ENCODE results near the gene ZEB1. TPM values are rescaled to one million over a fixed set of nuclear protein-coding genes. Genes with fewer than 3 reads are reported as not detected.
A peak's percentile ranks its signal among the peaks of the same experiment; 100 is the strongest.
"Not testable (repeated sequence)": the region's sequence is repeated elsewhere in the genome, so short reads cannot be mapped to it uniquely, and the experiment has no call there.

ZEB1 gene
- total and polyA plus RNA-seq, 4 donors, result 61.7 to 113 (median 101) TPM

DNA sequence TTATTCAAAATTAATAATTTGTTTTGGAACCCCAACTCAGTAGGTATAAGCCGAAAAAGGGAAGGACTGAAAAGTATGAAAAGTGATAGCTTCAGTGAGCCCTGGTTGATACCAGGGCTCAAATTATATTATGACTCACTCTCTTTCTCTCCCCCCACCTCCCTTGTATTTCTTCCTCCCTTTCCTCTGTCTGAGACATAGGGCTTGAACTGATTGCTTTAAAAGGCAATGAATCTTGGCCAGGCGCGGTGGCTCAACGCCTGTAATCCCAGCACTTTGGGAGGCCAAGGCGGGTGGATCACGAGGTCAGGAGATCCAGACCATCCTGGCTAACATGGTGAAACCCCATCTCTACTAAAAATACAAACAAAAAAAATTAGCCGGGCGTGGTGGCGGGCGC is 108.3 kb downstream of the ZEB1 start:
- H3K9me3 ChIP-seq (ENCODE audit: control insufficient read depth, insufficient read depth, low read length); H3K4me1 ChIP-seq (ENCODE audit: control insufficient read depth, insufficient read depth, low read length); H3K36me3 ChIP-seq (ENCODE audit: control insufficient read depth, insufficient read depth, low read length); H3K27me3 ChIP-seq (ENCODE audit: control insufficient read depth, insufficient read depth, low read length); DNase-seq (ENCODE audit: low read depth in 4 of 6, low spot score in 6 of 6); H3K27ac ChIP-seq (ENCODE audit: low read depth, low read length); H3K4me3 ChIP-seq (ENCODE audit: low read depth, low read length): not testable (repeated sequence)
- WGBS (ENCODE audit: insufficient coverage), result 100% methylated on average over 2 of the region's 10 CpGs

DNA sequence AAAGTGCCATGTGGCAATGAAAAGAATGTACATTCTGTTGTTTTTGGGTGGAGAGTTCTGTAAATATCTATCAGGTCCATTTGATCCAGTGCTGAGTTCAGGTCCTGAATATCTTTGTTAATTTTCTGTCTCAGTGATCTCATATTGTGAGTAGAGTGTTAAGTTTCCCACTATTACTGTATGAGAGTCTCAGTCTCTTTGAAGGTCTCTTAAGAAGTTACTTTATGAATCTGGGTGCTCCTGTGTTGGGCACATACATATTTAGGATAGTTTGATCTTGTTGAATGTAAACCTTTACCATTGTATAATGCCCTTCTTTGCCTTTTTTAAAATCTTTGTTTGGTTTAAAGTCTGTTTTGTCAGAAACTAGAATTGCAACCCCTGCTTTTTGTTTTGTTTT is 109.5 kb downstream of the ZEB1 start:
- not testable (repeated sequence) for H3K27ac ChIP-seq (ENCODE audit: low read depth, low read length); H3K27me3 ChIP-seq (ENCODE audit: control insufficient read depth, insufficient read depth, low read length); H3K4me3 ChIP-seq (ENCODE audit: low read depth, low read length); H3K4me1 ChIP-seq (ENCODE audit: control insufficient read depth, insufficient read depth, low read length); DNase-seq (ENCODE audit: low read depth in 4 of 6, low spot score in 6 of 6); H3K36me3 ChIP-seq (ENCODE audit: control insufficient read depth, insufficient read depth, low read length); H3K9me3 ChIP-seq (ENCODE audit: control insufficient read depth, insufficient read depth, low read length)

DNA sequence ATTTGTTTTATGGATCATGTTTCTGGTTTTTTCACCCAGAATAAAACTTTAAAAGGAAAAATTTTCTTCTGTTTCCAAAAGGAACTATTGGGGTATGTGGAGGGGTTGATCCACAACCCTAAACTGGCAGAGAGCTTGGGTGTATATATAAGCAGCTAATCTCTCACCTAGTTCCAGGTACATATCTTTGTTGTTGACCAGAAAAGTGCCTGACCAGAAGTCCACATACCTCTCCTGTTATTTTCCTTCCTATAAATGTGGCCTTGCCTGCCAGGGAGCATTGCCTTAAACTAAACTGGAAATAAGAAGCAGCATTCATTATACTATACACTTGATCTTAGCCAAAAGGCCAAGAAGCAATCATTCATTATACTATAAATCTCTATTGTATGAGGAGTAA is 112.0 kb downstream of the ZEB1 start:
- DNase-seq (ENCODE audit: low read depth in 4 of 6, low spot score in 6 of 6), result no peak
- no peak overlapping the region for H3K27ac ChIP-seq (ENCODE audit: low read depth, low read length)
- H3K36me3 ChIP-seq (ENCODE audit: control insufficient read depth, insufficient read depth, low read length), result no peaks in the 10 kb centered on the region
- H3K4me3 ChIP-seq (ENCODE audit: low read depth, low read length), result no peak overlapping the region
- no peaks in the 10 kb centered on the region for H3K4me1 ChIP-seq (ENCODE audit: control insufficient read depth, insufficient read depth, low read length)
- H3K27me3 ChIP-seq (ENCODE audit: control insufficient read depth, insufficient read depth, low read length), result no peaks in the 10 kb centered on the region
- peaks cover 5% of the 10 kb centered on the region for H3K9me3 ChIP-seq (ENCODE audit: control insufficient read depth, insufficient read depth, low read length)

- no peaks in the 10 kb centered on the region for H3K4me1 ChIP-seq (ENCODE audit: control insufficient read depth, insufficient read depth, low read length)
- H3K27me3 ChIP-seq (ENCODE audit: control insufficient read depth, insufficient read depth, low read length), result no peaks in the 10 kb centered on the region
- whole genome bisulfite sequencing (ENCODE audit: insufficient coverage), result no CpG with 5 or more reads among the region's 4 CpGs
- no peak for DNase-seq (ENCODE audit: low read depth in 4 of 6, low spot score in 6 of 6)
- H3K9me3 ChIP-seq (ENCODE audit: control insufficient read depth, insufficient read depth, low read length), result peaks cover 4% of the 10 kb centered on the region
- no peak overlapping the region for H3K4me3 ChIP-seq (ENCODE audit: low read depth, low read length)
- no peak overlapping the region for H3K27ac ChIP-seq (ENCODE audit: low read depth, low read length)
- H3K36me3 ChIP-seq (ENCODE audit: control insufficient read depth, insufficient read depth, low read length), result no peaks in the 10 kb centered on the region
Observed at GRCh38 chr10:31437959-31438358, 118.9 kb downstream of the ZEB1 start.

DNA sequence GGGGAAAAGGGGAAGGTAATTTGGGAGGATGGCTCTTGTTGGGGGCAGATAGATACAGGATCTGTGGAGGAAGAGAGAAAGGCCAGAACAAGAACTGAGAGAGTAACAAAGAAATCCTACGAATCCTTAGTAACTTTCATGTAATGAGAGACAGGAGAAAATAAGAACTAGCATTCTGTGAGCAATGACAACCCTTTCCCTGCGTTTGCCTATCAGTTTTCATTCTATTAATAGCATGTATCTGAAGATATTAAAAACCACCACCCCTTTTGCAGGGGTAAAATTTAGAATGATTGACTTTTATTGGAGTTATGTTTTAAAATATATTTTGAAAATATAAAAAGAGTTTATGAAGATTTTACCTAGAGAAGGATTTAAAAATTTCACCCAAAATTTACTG is 132.8 kb downstream of the ZEB1 start:
- WGBS (ENCODE audit: insufficient coverage), result no CpG with 5 or more reads among the region's 2 CpGs
- H3K27me3 ChIP-seq (ENCODE audit: control insufficient read depth, insufficient read depth, low read length), result no peaks in the 10 kb centered on the region
- no peak overlapping the region for H3K4me3 ChIP-seq (ENCODE audit: low read depth, low read length)
- no peak for DNase-seq (ENCODE audit: low read depth in 4 of 6, low spot score in 6 of 6)
- H3K9me3 ChIP-seq (ENCODE audit: control insufficient read depth, insufficient read depth, low read length), result peaks cover 3% of the 10 kb centered on the region
- H3K27ac ChIP-seq (ENCODE audit: low read depth, low read length), result no peak overlapping the region
- H3K4me1 ChIP-seq (ENCODE audit: control insufficient read depth, insufficient read depth, low read length), result no peaks in the 10 kb centered on the region
- H3K36me3 ChIP-seq (ENCODE audit: control insufficient read depth, insufficient read depth, low read length), result no peaks in the 10 kb centered on the region

DNA sequence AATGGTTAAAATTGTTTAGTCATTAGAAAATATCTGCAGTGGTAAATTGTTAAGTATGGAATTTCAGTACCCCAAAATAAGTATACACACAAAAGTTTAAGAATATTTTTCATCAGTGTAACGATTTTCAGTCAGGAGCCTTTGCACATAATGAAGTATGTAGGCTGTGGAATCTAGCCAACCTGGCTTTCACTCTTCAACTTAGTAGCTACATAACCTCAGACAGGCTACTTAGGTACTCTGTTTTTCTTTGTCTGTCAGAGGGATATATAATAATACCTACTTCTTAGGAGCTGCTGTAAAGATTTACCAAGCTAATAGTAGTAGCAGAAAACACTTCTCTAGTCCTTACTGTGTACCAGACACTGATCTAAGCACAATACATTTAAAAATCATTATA is 137.5 kb downstream of the ZEB1 start:
- no peak overlapping the region for H3K27ac ChIP-seq (ENCODE audit: low read depth, low read length)
- DNase-seq (ENCODE audit: low read depth in 4 of 6, low spot score in 6 of 6), result peak in 1 of 6 donors; percentile 13
- no CpG with 5 or more reads among the region's 1 CpG for WGBS (ENCODE audit: insufficient coverage)
- H3K27me3 ChIP-seq (ENCODE audit: control insufficient read depth, insufficient read depth, low read length), result no peaks in the 10 kb centered on the region
- no peaks in the 10 kb centered on the region for H3K9me3 ChIP-seq (ENCODE audit: control insufficient read depth, insufficient read depth, low read length)
- no peak overlapping the region for H3K4me3 ChIP-seq (ENCODE audit: low read depth, low read length)
- no peaks in the 10 kb centered on the region for H3K36me3 ChIP-seq (ENCODE audit: control insufficient read depth, insufficient read depth, low read length)
- no peaks in the 10 kb centered on the region for H3K4me1 ChIP-seq (ENCODE audit: control insufficient read depth, insufficient read depth, low read length)

GRCh38 chr10:31457858-31458257 is 138.8 kb downstream of the ZEB1 start:
- no peaks in the 10 kb centered on the region for H3K4me1 ChIP-seq (ENCODE audit: control insufficient read depth, insufficient read depth, low read length)
- no CpG with 5 or more reads among the region's 1 CpG for WGBS (ENCODE audit: insufficient coverage)

DNA sequence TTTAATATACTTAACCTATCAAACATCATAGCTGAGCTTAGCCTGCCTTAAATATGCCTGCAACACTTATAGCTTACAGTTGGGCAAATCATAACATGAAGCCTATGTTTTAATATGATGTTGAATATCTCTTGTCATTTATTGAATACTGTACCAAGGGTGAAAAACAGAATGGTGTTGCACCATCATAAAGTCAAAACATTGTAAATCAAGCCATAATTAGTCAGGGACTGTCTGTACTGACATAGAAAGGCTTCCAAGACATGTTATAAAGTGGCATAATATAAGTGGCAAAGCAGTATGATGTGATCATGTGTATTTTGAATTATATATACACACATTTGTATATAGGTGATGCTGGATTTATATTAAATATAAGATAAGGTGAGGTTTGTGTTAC is 140.0 kb downstream of the ZEB1 start:
- DNase-seq (ENCODE audit: low read depth in 4 of 6, low spot score in 6 of 6), result no peak
- peaks cover under 1% of the 10 kb centered on the region for H3K36me3 ChIP-seq (ENCODE audit: control insufficient read depth, insufficient read depth, low read length)
- no peak overlapping the region for H3K4me3 ChIP-seq (ENCODE audit: low read depth, low read length)
- H3K4me1 ChIP-seq (ENCODE audit: control insufficient read depth, insufficient read depth, low read length), result no peaks in the 10 kb centered on the region
- no peak overlapping the region for H3K27ac ChIP-seq (ENCODE audit: low read depth, low read length)
- H3K27me3 ChIP-seq (ENCODE audit: control insufficient read depth, insufficient read depth, low read length), result no peaks in the 10 kb centered on the region
- H3K9me3 ChIP-seq (ENCODE audit: control insufficient read depth, insufficient read depth, low read length), result peaks cover 2% of the 10 kb centered on the region

More at GRCh38 chr10:31457858-31458257, 138.8 kb downstream of the ZEB1 start:
- Histone ChIP-seq H3K9me3 (ENCODE audit: control insufficient read depth, insufficient read depth, low read length) (no peaks in the 10 kb centered on the region), H3K27ac (ENCODE audit: low read depth, low read length) (no peak overlapping the region), H3K36me3 (ENCODE audit: control insufficient read depth, insufficient read depth, low read length) (no peaks in the 10 kb centered on the region), H3K27me3 (ENCODE audit: control insufficient read depth, insufficient read depth, low read length) (no peaks in the 10 kb centered on the region), H3K4me3 (ENCODE audit: low read depth, low read length) (no peak overlapping the region)
- no peak for DNase-seq (ENCODE audit: low read depth in 4 of 6, low spot score in 6 of 6)

DNA sequence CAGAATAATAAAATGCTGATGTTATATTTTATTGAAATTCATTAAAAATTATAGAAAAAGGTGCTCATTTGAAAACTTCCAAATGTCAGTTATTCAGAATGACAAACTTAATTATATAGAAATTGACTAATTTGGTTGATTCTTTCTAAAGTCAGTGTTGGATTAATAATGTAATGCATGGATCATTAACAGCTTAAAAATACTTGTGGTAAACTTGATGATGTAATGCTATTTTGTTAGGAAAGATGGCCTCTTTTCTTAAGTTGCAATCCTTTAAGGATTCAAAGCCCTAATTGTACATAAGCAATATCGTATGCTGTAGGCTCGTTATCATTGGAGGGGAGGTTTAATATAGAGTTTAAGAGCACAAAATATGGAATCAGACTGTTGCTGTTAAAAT is 141.2 kb downstream of the ZEB1 start:
- no CpG with 5 or more reads among the region's 2 CpGs for WGBS (ENCODE audit: insufficient coverage)
- no peak for DNase-seq (ENCODE audit: low read depth in 4 of 6, low spot score in 6 of 6)
- Histone ChIP-seq H3K4me3 (ENCODE audit: low read depth, low read length) (no peak overlapping the region), H3K9me3 (ENCODE audit: control insufficient read depth, insufficient read depth, low read length) (peaks cover 8% of the 10 kb centered on the region), H3K36me3 (ENCODE audit: control insufficient read depth, insufficient read depth, low read length) (peaks cover 3% of the 10 kb centered on the region), H3K27ac (ENCODE audit: low read depth, low read length) (no peak overlapping the region), H3K27me3 (ENCODE audit: control insufficient read depth, insufficient read depth, low read length) (no peaks in the 10 kb centered on the region), H3K4me1 (ENCODE audit: control insufficient read depth, insufficient read depth, low read length) (no peaks in the 10 kb centered on the region)

- peaks cover 22% of the 10 kb centered on the region for H3K36me3 ChIP-seq (ENCODE audit: control insufficient read depth, insufficient read depth, low read length)
- WGBS (ENCODE audit: insufficient coverage), result no CpG with 5 or more reads among the region's 2 CpGs
- peaks cover 10% of the 10 kb centered on the region for H3K9me3 ChIP-seq (ENCODE audit: control insufficient read depth, insufficient read depth, low read length)
Observed at GRCh38 chr10:31464552-31464951, 145.5 kb downstream of the ZEB1 start.

More at GRCh38 chr10:31464552-31464951, 145.5 kb downstream of the ZEB1 start:
- H3K27me3 ChIP-seq (ENCODE audit: control insufficient read depth, insufficient read depth, low read length), result no peaks in the 10 kb centered on the region
- no peaks in the 10 kb centered on the region for H3K4me1 ChIP-seq (ENCODE audit: control insufficient read depth, insufficient read depth, low read length)
- no peak overlapping the region for H3K27ac ChIP-seq (ENCODE audit: low read depth, low read length)
- no peak overlapping the region for H3K4me3 ChIP-seq (ENCODE audit: low read depth, low read length)
- peak in 1 of 6 donors; percentile 10 for DNase-seq (ENCODE audit: low read depth in 4 of 6, low spot score in 6 of 6)
